ENCODE results near the gene BMF.
A peak's percentile ranks its signal among the peaks of the same experiment; 100 is the strongest.

The BMF gene

DNA sequence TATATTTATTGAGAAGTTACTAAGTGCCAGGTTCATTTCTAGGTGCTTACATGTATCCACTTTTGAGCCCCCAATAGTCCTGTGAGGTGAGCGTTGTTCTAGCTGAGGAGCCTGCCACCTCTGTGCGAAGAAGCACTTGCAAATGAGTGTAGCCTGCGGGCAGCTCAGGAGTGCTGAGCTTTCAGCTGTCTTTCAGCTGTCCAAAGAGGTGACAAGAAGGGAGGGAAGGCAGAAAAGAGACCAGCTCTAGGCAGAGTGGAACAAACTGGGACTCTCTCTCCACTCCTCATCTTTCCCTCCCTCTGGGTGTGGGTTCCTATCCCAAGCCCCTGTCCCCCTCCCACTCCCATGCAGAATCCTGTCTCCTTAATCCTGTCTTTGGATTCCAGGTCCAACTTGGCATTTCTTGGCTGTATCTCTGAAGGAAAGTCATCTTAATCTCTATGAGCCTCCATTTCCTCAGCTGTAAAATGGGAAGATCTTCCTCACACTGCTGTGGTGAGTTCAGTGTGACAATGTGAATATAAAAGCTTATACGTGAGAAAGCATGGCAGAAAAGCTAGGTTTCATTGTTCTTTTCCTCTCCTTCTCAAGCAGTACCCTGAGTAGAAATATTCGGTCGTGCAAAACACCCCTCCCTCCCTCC, 63.0 kb downstream of the BMF start:
- DNase-seq = no peak

DNA sequence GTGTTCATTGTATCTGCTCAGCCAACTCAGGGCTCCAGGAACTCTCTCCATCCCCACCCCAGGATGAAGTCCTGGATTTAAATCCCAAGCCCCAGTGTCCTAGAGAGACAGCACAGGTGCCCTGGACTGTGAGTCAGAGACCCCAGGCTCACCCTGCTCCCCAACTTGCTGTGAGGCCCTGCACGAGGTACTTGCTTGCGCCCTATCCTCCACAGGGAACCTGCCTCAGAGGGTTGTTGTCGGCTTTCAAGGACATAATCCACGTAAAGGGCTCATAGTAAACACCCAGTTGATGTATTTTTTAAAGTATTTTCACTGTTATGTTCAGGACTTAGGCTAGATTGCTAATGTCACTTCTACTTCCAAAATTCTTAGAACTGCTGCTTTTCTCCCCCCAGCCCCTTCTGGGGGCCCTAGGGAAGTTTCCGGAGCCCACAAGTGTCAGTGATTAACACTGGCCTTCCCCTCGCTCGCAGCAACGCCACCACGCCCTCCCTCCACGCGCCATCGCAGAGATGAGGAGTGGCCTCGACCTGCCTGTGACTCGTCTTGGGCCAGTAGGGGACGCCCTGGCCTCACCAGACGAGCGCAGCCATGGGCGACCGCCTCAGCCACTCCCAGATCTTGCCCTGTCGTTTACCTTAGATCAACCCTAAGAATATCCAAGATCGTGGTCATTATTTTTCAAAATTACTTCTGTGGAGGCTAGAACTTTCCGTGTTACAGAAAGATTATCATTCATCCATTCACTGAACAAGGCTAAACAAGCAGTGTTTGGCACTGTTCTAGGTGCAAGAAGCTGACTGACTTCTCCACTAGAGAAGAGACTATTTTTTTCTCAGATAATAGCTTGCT, 63.7 kb downstream of the BMF start:
- peak; percentile 69 for DNase-seq

DNA sequence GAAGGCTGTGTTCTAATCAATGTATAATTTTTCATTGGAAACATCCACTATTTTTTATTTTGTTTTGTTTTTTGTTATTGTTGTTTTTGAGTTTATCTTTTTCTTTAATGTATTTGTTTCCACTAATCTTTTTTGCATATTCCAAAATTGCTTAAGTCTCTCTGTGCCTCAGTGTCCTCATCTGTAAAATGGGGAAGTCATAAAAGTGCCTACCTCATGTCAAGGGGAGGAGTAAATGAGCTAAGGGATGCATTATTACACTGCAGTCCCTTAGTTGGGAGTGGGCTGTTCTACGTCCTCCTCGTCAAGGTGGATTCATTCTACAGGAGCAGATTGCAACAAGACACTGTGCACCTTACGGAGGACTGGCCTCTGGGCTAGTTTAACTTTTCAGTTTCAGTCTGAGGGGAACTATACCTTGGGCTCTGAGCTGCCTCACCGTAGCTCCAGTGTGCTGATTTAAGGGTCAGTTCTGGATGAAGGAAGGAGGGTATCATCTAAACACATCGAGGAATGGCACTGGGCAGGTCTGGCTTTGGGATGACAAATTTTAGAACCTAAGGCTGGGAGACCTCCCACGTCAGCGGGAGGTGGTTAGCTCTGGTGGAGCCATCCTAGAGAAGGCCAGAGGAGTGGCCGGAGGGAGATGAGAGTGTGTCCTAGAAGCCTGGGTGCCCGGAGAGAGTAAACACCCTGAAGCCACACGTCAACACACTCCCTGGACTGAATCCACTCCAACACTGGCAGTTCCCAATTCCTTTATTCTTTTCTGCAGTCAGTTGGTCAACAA, 64.6 kb downstream of the BMF start:
- no peak for DNase-seq

DNA sequence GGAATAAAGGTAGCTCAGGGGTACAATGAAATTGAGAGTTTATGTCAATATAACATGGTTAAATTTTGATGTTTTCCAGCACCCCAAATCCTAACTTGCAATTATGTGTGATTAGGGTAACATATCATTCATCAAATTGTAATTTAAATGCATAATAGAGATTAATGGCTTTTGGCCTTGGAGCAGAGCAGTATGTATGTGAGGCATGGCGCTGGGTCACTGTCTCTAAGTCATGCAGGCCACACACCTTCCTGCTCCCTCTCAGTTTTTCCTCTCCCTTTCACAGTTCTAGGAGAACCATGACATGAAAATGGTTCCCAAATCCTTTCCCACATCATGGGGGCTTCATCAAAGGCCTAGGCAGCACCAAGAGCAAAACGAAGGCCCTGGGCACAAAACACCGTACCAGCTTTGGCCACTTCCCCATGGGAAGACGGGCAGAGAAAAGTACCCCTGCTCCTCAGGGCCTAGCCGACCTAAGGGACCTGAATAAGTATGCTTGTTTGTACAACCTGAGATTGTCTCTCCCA, 65.8 kb downstream of the BMF start:
- no peak for DNase-seq

DNA sequence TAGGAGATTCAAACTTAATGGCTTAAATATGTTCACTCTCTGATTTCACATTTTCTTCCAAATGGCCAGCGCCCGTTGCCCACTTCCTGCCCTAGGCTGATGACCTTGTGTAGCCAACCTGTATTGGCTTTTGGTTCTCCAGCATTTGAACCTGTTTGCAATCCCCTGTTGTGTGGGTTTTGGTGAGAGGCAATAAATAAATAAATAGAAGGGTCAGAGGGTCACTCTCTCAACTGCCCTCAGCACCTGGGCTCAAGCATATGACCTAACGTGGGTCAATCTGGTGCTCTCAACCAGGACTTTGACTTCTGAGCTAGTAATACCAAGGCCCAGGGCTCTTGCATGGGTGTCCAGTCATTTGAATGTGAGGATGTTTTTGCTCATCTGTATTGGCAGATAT, 67.9 kb downstream of the BMF start:
- no peak for DNase-seq

DNA sequence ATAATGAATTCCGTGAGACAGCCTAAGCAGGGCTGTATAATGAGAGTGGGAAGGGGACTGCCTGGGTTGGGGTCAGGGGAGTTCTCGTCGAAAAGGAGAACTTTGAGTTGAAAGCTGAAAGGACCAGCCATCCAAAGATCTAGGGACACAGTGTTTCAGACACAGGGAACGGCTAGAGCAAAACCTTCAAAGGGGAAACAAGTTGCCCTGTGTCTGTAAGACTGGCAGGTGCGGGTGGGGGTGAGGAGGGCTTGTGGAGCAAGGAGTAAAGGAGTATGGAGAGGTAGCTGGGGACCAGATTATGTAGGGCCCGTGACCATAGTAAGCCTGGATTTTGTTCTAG, 68.4 kb downstream of the BMF start:
- no peak for DNase-seq

DNA sequence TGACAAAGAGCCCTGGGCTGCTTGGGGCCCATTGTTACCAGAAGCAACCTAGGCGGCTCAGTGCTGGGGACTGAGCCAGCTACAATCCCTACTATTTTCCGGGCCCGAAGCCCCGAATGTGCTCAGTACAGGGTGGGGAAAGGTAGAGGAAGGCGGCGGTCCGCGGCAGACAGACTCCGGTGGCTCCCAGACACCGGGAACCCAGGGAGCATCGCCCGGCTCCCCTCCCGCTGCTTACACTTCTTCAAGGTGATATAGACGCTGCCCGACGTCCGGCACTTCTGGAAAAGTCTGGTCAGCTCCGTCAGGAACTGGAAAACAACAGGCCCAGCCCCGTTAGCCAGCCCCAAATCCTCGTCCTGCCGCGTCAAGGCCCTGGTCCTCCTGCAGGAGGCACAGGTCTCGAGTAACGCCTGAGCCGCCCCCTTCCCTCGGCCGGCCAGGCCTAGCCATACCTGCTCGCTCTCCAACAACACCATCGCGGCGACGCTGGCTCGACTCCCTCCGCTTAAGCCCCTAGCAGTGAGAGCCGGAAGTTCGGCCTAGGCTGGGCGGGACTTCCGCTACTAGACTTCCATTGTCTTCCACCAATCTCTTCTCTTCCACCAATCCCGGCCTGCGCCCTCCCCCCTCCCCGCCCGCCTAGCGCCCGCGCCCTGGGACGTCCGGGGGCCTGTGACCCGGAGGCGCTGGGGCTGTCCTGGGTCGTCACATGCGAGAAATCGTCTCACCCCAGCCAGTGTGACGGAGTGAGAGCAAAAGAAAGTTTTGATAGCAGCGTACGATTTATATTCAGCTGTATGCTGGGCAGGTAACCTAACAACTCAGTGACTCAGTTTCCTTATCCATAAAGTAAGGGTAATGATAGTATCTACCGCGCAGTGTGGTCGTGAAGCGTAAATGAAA, 69.8 kb downstream of the BMF start, which contains the start of gene SRP14:
Gene SRP14 (minus strand): TSS at position 544 of the 906 bp plus-strand sequence. CDS start 65 bp downstream, at position 479.
- peak; percentile 90 for DNase-seq

DNA sequence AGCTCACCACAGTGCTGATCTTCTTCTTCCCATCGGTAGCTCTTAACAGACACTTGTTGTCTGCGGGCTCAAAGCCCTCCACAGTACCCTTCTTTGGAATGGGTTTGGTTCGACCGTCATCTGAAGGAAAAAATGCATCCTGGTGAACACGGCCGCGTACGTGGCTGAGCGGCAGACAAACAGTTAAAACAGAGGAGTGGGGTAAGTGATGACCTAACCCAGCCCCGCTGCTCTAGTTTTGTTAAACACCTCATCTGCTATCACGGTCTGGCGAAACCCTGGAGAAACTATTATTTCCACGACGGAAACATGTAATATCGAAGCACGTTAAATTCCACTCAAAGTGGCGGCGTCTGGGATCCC, 70.4 kb downstream of the BMF start:
- no peak for DNase-seq
